T-helper 2 cell treated with Interferon-gamma antibody and Interleukin-4, amounts not matched to agents 100 ng/mL and 5 ng/mL, for 36 hours (primary cell): ENCODE measurements around the gene TOM1L2. TPM values are rescaled to one million over a fixed set of nuclear protein-coding genes. Genes with fewer than 3 reads are reported as not detected.
"Not testable (repeated sequence)": the region's sequence is repeated elsewhere in the genome, so short reads cannot be mapped to it uniquely, and the experiment has no call there.

Source experiments
- intact Hi-C: fragments of 100-400 bp; cut with micrococcal nuclease; formaldehyde crosslinking; loops from one replicate; pipeline ENCODE4 v1.15.1; 2023
- total RNA-seq: library from RNA; stranded (reverse); gene quantifications from 2 replicates; pipeline ENCODE4 v1.2.3, GENCODE V29; 2022

Gene TOM1L2
- total RNA-seq, 1 donor from 2014 or later = 27.9 TPM

- intact Hi-C loops = not testable (repeated sequence)
Observed at GRCh38 chr17:17995887-17996286, 23.7 kb upstream of the TOM1L2 start.

GRCh38 chr17:17994271-17995069 lies 22.3 kb upstream of the TOM1L2 start:
- intact Hi-C loops = no loop called here

- intact Hi-C loops = no loop called here
Observed at GRCh38 chr17:17993852-17994251, 21.7 kb upstream of the TOM1L2 start.

- intact Hi-C loops = no loop called here
Observed at GRCh38 chr17:17993366-17993765, 21.2 kb upstream of the TOM1L2 start.

GRCh38 chr17:17990282-17990681 lies 18.1 kb upstream of the TOM1L2 start:
- intact Hi-C loops = no loop called here

- intact Hi-C loops = no loop called here
Observed at GRCh38 chr17:17989618-17990017, 17.4 kb upstream of the TOM1L2 start.

- intact Hi-C loops = no loop called here
Observed at GRCh38 chr17:17989081-17989480, 16.9 kb upstream of the TOM1L2 start.

GRCh38 chr17:17988427-17988945 lies 16.3 kb upstream of the TOM1L2 start:
- intact Hi-C loops = no loop called here

- intact Hi-C loops = no loop called here
Observed at GRCh38 chr17:17987901-17988300, 15.7 kb upstream of the TOM1L2 start.

GRCh38 chr17:17987187-17987896 lies 15.1 kb upstream of the TOM1L2 start:
- intact Hi-C loops = no loop called here

- intact Hi-C loops = no loop called here
Observed at GRCh38 chr17:17985555-17985954, 13.4 kb upstream of the TOM1L2 start.

GRCh38 chr17:17985153-17985552 lies 13.0 kb upstream of the TOM1L2 start:
- intact Hi-C loops = no loop called here

- intact Hi-C loops = no loop called here
Observed at GRCh38 chr17:17983776-17984175, 11.6 kb upstream of the TOM1L2 start.

- intact Hi-C loops = no loop called here
Observed at GRCh38 chr17:17983376-17983775, 11.2 kb upstream of the TOM1L2 start.

GRCh38 chr17:17982801-17983200 lies 10.6 kb upstream of the TOM1L2 start:
- intact Hi-C loops = no loop called here

- intact Hi-C loops = no loop called here
Observed at GRCh38 chr17:17981330-17981729, 9.1 kb upstream of the TOM1L2 start.

- intact Hi-C loops = loop anchor here (10.0 kb wide), 1 partner anchor 505 kb away; the partner anchor contains the start of gene MED9
Observed at GRCh38 chr17:17979778-17980177, 7.6 kb upstream of the TOM1L2 start.

- intact Hi-C loops = loop anchor here (10.0 kb wide), 1 partner anchor 504 kb away; the partner anchor contains the start of gene MED9
Observed at GRCh38 chr17:17978481-17979424, 6.6 kb upstream of the TOM1L2 start.

GRCh38 chr17:17976931-17977570 lies 4.9 kb upstream of the TOM1L2 start:
- intact Hi-C loops = loop anchor here (10.0 kb wide), 1 partner anchor 502 kb away; the partner anchor contains the start of gene MED9

GRCh38 chr17:17975436-17975835 lies 3.2 kb upstream of the TOM1L2 start:
- intact Hi-C loops = loop anchor here (10.0 kb wide), 1 partner anchor 501 kb away; the partner anchor contains the start of gene MED9

- intact Hi-C loops = loop anchor here (1.0 to 10.0 kb wide), 9 partner anchors 14 to 498 kb away; partner anchors contain the start of genes ALKBH5, ATPAF2, GID4 and MED9
Observed at GRCh38 chr17:17972952-17973254, 703 bp upstream of the TOM1L2 start.
